Endothelial cell of umbilical vein (primary cell): ENCODE data around the gene STON2. TPM values are rescaled to one million over a fixed set of nuclear protein-coding genes. Genes with fewer than 3 reads are reported as not detected.

Source experiments
- BruUV-seq: library from RNA; stranded (reverse); fragments of 400-500 nt; replicated peaks from 2 replicates; lab custom pipeline; 2021; lab: Mats Ljungman, UMichigan
- CTCF ChIA-PET: fragments of 300-600, 350-600 bp; sonication (Branson Sonifier 250); formaldehyde crosslinking; loops from one replicate; lab custom pipeline; 2021; ENCODE audit warnings: antibody characterized with exemption, inconsistent platforms; lab: Charles Lee
- POLR2A ChIA-PET: fragments of 300-600, 350-600 bp; sonication (Branson Sonifier 250); formaldehyde crosslinking; loops from one replicate; lab custom pipeline; 2021; ENCODE audit warnings: antibody characterized with exemption, inconsistent platforms; lab: Charles Lee
- DNase-seq: peaks from one replicate; pipeline ENCODE4 v3.0.0-alpha.2; 2011; ENCODE audit warnings: low read depth, low spot score
- FAIRE-seq: peaks from 2 replicates; lab custom pipeline; 2011; peaks lifted over from hg19 to GRCh38; lab: Jason Lieb, UNC
- H2AFZ ChIP-seq: 2 replicates; pipeline ENCODE4 v1.6.0; 2012; ENCODE audit warnings: low read depth, low read length, control low read depth, inconsistent platforms
- H3K27ac ChIP-seq: 2 replicates; pipeline ENCODE4 v1.5.1; 2011; ENCODE audit warnings: low read depth, mild to moderate bottlenecking, control low read depth, low read length, moderate library complexity; ENCODE audit not compliant: insufficient read depth
- H3K27me3 ChIP-seq, 2 experiments: 2 replicates each; pipeline versions ENCODE4 v1.6.0 to v1.6.1; 2011; ENCODE audit warnings: low read length in 2 of 2, mixed read lengths in 1 of 2; ENCODE audit not compliant: control insufficient read depth in 2 of 2, insufficient read depth in 2 of 2
- H3K36me3 ChIP-seq, 2 experiments: 2 replicates in 1 of 2; 3 replicates in 1 of 2; pipeline ENCODE4 v1.5.1; 2011; ENCODE audit warnings: low read length in 2 of 2, mild to moderate bottlenecking in 1 of 2, moderate library complexity in 1 of 2; ENCODE audit not compliant: control insufficient read depth in 2 of 2, insufficient read depth in 2 of 2; ENCODE audit errors: extremely low read depth in 1 of 2
- H3K4me1 ChIP-seq: 3 replicates; pipeline ENCODE4 v1.5.1; 2011; ENCODE audit warnings: mild to moderate bottlenecking, low read length; ENCODE audit not compliant: control insufficient read depth, insufficient read depth; ENCODE audit errors: extremely low read depth
- H3K4me2 ChIP-seq: 2 replicates; pipeline ENCODE4 v1.6.1; 2011; ENCODE audit warnings: low read length, control low read depth, mixed read lengths; ENCODE audit not compliant: insufficient read depth
- H3K4me3 ChIP-seq, 3 experiments: fragments of 200-600 bp in 1 of 3; sonication (generic), shearing (Covaris generic) in 1 of 3; replicated peaks in 1 of 3; 2 replicates each; pipeline ENCODE4 v1.5.1; 2011 to 2016; ENCODE audit warnings: control low read depth in 3 of 3, low read length in 3 of 3, mild to moderate bottlenecking in 2 of 3, inconsistent platforms in 1 of 3, low read depth in 1 of 3, moderate library complexity in 1 of 3; ENCODE audit not compliant: insufficient read depth in 1 of 3
- H3K79me2 ChIP-seq: 2 replicates; pipeline ENCODE4 v1.6.0; 2012; ENCODE audit warnings: low read length, inconsistent platforms; ENCODE audit not compliant: control insufficient read depth, insufficient read depth
- H3K9ac ChIP-seq: replicated peaks from 2 replicates; pipeline ENCODE3; 2011; ENCODE audit warnings: low read length, control low read depth; ENCODE audit not compliant: insufficient read depth; ENCODE audit errors: extremely low read depth
- H3K9me1 ChIP-seq: replicated peaks from 3 replicates; pipeline ENCODE4 v1.6.0; 2011; ENCODE audit warnings: mild to moderate bottlenecking, low read length; ENCODE audit not compliant: control insufficient read depth, insufficient read depth; ENCODE audit errors: extremely low read depth
- H3K9me3 ChIP-seq: replicated peaks from 2 replicates; pipeline ENCODE4 v1.5.1; 2012; ENCODE audit warnings: low read length, inconsistent platforms; ENCODE audit not compliant: control insufficient read depth, insufficient read depth
- H4K20me1 ChIP-seq: replicated peaks from 2 replicates; pipeline ENCODE3; 2011; ENCODE audit warnings: mild to moderate bottlenecking, low read length; ENCODE audit not compliant: control insufficient read depth, insufficient read depth; ENCODE audit errors: extremely low read depth
- EZH2 ChIP-seq: IDR thresholded peaks from 2 replicates; pipeline ENCODE4 v1.6.1; 2012; ENCODE audit warnings: borderline replicate concordance, low read depth, mild to moderate bottlenecking, moderate library complexity, low read length, inconsistent platforms; ENCODE audit not compliant: severe bottlenecking
- FOS ChIP-seq: IDR thresholded peaks from 2 replicates; pipeline ENCODE4 v1.6.1; 2011; ENCODE audit warnings: mild to moderate bottlenecking, low read length, moderate library complexity, borderline replicate concordance; ENCODE audit not compliant: insufficient read depth
- MYC ChIP-seq: IDR thresholded peaks from one replicate; pipeline ENCODE4 v1.6.1; 2011; ENCODE audit warnings: mild to moderate bottlenecking, low read depth, low read length
- POLR2A ChIP-seq: IDR thresholded peaks from 2 replicates; pipeline ENCODE4 v1.6.1; 2012; ENCODE audit warnings: low read depth, mild to moderate bottlenecking, control low read depth, low read length
- dilution Hi-C: fragments of 300-500 bp; cut with MboI; formaldehyde crosslinking; loops from one replicate; pipeline ENCODE4 v1.15.0; 2019; ENCODE audit warnings: low sequenced_read_pairs; ENCODE audit not compliant: extremely low pct_ligation_motif_present
- intact Hi-C: fragments of 100-400 bp; cut with micrococcal nuclease; formaldehyde crosslinking; loops from one replicate; pipeline ENCODE4 v1.10.0; 2022
- polyA plus RNA-seq, 4 experiments: library from polyadenylated mRNA; depleted of rRNA in 3 of 4; stranded (reverse) in 3 of 4; unstranded in 1 of 4; fragments of >200 nt; gene quantifications; 2 replicates each; pipeline versions ENCODE4 v1.2.1 to v1.2.3, GENCODE V29; 2011 to 2012; ENCODE audit warnings: missing spikeins in 1 of 4
- small RNA-seq: library from RNA; depleted of rRNA; stranded (forward); fragments of <200 nt; gene quantifications from one replicate; pipeline ENCODE3, GENCODE V24; 2012; ENCODE audit warnings: low replicate concordance, low read depth; ENCODE audit not compliant: insufficient read depth, insufficient read length
- total RNA-seq: library from RNA; stranded (reverse); gene quantifications from 2 replicates; pipeline ENCODE4 v1.2.3, GENCODE V29; 2021
- TF ChIP-seq, protein P1 (sequence below), 2 donors: IDR thresholded peaks; 1 replicate in 1 of 2; 2 replicates in 1 of 2; pipeline ENCODE4 v1.5.1; 2011; ENCODE audit warnings: low read length in 2 of 2, mild to moderate bottlenecking in 2 of 2, moderate library complexity in 2 of 2, control low read depth in 1 of 2, inconsistent platforms in 1 of 2, low read depth in 1 of 2; ENCODE audit not compliant: insufficient read depth in 1 of 2; ENCODE audit errors: extremely low read depth in 1 of 2

Gene STON2
- total and polyA plus RNA-seq, 2 donors (not counting 3 experiments of a cell fraction or from before 2014, with no cell fraction given): not detected

DNA sequence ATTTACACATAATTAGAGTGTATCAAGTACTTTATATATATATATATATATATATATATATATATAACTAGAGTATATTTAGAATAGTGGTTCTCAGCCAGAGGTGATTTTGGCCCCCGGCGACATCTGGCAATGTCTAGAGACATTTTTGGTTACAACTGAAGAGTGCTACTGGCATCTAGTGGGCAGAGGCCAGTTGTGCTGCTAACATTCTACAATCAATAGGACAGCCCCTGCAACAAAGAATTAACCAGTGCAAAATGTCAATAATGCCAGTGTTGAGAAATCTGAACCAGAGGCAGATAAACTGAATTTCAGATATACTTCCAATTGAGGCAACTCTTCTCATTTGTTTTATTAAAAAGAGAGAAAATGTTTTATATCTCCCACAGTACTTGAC is 188.3 kb downstream of the STON2 start:
- POLR2A ChIA-PET: no interaction called here
- no peak overlapping the region for H2AFZ ChIP-seq

More for the DNA sequence above, 188.3 kb downstream of the STON2 start:
- DNase-seq (peak; percentile 24), FAIRE-seq (peak; percentile 12)
- Histone ChIP-seq H3K9ac (no peak overlapping the region), H3K79me2 (peaks cover 46% of the 10 kb centered on the region), H3K9me3 (no peaks in the 10 kb centered on the region), H3K36me3 (peaks cover 7 to 10% of the 10 kb centered on the region in 2 experiments), H3K4me2 (no peak overlapping the region), H3K4me3 (no peak overlapping the region), H3K27me3 (no peaks in the 10 kb centered on the region), H3K9me1 (no peaks in the 10 kb centered on the region), H4K20me1 (no peaks in the 10 kb centered on the region), H3K4me1 (no peaks in the 10 kb centered on the region), H3K27ac (no peak overlapping the region)
- dilution Hi-C loops (no loop called here), intact Hi-C loops (loop anchor here (1.0 to 5.0 kb wide), 2 partner anchors 215 to 257 kb away; partner anchors contain the start of gene TSHR)
- TF ChIP-seq FOS (no peak), POLR2A (no peak), EZH2 (no peak), MYC (no peak)
- TF ChIP-seq, protein P1, sequence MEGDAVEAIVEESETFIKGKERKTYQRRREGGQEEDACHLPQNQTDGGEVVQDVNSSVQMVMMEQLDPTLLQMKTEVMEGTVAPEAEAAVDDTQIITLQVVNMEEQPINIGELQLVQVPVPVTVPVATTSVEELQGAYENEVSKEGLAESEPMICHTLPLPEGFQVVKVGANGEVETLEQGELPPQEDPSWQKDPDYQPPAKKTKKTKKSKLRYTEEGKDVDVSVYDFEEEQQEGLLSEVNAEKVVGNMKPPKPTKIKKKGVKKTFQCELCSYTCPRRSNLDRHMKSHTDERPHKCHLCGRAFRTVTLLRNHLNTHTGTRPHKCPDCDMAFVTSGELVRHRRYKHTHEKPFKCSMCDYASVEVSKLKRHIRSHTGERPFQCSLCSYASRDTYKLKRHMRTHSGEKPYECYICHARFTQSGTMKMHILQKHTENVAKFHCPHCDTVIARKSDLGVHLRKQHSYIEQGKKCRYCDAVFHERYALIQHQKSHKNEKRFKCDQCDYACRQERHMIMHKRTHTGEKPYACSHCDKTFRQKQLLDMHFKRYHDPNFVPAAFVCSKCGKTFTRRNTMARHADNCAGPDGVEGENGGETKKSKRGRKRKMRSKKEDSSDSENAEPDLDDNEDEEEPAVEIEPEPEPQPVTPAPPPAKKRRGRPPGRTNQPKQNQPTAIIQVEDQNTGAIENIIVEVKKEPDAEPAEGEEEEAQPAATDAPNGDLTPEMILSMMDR (IDR thresholded peaks at IDR 0.05; ENCODE audit: extremely low read depth in 1 of 2, insufficient read depth in 1 of 2, low read depth in 1 of 2, low read length in 2 of 2): peak; percentile 17 to 26
- BruUV-seq: no TSS peak
- CTCF ChIA-PET: interaction anchor here (0.8 to 2.0 kb wide), 4 partner anchors 16 to 224 kb away, joined by 3 to 14 read pairs (median 6); no protein-coding TSS in a partner anchor

Small RNA genes within 50 kb of the gene (small RNA-seq; reads per million reads assigned to genes)
- gene DYNLL1P1 (not detected), gene DYNLL1P2 (not detected)

Other genes with a start within 250 kb of the STON2 start
- 32.1 and 33.4 TPM in 2 replicates for gene GTF2A1, start 179.4 kb downstream of the STON2 start, total RNA-seq
- 11.1 and 13.3 TPM in 2 replicates for gene GTF2A1, start 179.4 kb downstream of the STON2 start, polyA plus RNA-seq
- 94.5 and 95.0 TPM in 2 replicates for gene SEL1L, start 133.5 kb upstream of the STON2 start, total RNA-seq
- 14.2 and 15.0 TPM in 2 replicates for gene SEL1L, start 133.5 kb upstream of the STON2 start, polyA plus RNA-seq